Right cardiac atrium (tissue), 5 donors: ENCODE measurements around the gene GPC5. TPM values are rescaled to one million over a fixed set of nuclear protein-coding genes. Genes with fewer than 3 reads are reported as not detected.
A peak's percentile ranks its signal among the peaks of the same experiment; 100 is the strongest.

ENCODE experiments used
- ATAC-seq, 2 donors: fragments of 200-7000 bp; cut with Tn5 transposase; one replicate each; pipeline versions ENCODE4 v1.8.0 to v1.9.1; 2020; ENCODE audit warnings: moderate library complexity in 2 of 2, mild to moderate bottlenecking in 1 of 2
- DNase-seq, 3 donors: peaks; one replicate each; pipeline ENCODE4 v3.0.0-alpha.2; 2020
- H3K27ac ChIP-seq: one replicate; pipeline ENCODE4 v1.5.1; 2013; ENCODE audit warnings: mild to moderate bottlenecking, low read length, control low read depth, moderate library complexity
- H3K27me3 ChIP-seq: one replicate; pipeline ENCODE4 v1.6.1; 2013; ENCODE audit not compliant: control insufficient read depth, insufficient read depth
- H3K4me1 ChIP-seq: one replicate; pipeline ENCODE4 v1.6.1; 2013; ENCODE audit warnings: low read length; ENCODE audit not compliant: control insufficient read depth, insufficient read depth
- H3K4me3 ChIP-seq: one replicate; pipeline ENCODE4 v1.5.1; 2013; ENCODE audit warnings: low read length, control low read depth
- H3K9me3 ChIP-seq: one replicate; pipeline ENCODE4 v1.6.1; 2013; ENCODE audit warnings: low read length; ENCODE audit not compliant: control insufficient read depth
- WGBS: extraction: QIAGEN DNeasy Blood & Tissue Kit; methylation state at CpG from one replicate; pipeline ENCODE4 v1.1.7; 2013; 5-methylcytosine and 5-hydroxymethylcytosine counted together
- intact Hi-C, 4 donors: fragments of 100-400 bp; cut with DNase I; formaldehyde crosslinking; loops; one replicate each; pipeline versions ENCODE4 v1.11.0 to v1.14.0; 2022 to 2023
- polyA plus RNA-seq: library from polyadenylated mRNA; stranded (reverse); fragments of 200-250 nt; gene quantifications from one replicate; pipeline ENCODE4 v1.2.3, GENCODE V29; 2013
- total RNA-seq, 4 donors: library from RNA; stranded (reverse); fragmentation: NEBNext Ultra II Directional; extraction: Animal tissue kit (Norgen Biotek cat#: 25700); gene quantifications; one replicate each; pipeline ENCODE4 v1.2.1, GENCODE V29; 2021
- donor health status: healthy with polysubstance abuse.
- donor health status: DM: no; HTN: yes; CAD: no.
- donor health status: DM: no; HTN: no; CAD: no.
- donor health status: DM: no; HTN: yes; CAD: no; lungs with severe emphysema.
- donor health status: DM: yes; HTN: yes; CAD: no.

Gene GPC5
- total and polyA plus RNA-seq, 5 donors = 0.99 to 4.3 (median 2.6) TPM

DNA sequence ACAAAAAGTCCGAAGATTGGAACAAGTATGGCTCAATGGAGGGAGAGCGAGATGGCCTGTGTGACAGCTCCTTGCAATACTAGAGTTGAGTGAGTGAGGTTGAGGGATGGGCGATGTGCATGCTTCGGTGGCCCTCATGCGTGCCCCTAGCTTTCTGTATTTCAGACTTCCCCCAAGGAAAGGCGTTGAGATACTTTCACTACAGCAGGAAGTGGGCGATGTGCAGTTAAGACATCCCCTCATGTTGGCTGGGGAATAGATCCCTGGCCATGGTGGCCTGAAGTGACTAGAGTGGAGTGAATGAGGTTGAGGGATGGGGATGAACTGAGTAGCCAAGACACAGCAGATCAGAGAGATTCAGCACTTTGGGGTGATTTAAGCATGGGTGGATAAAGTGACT is 1194.3 kb downstream of the GPC5 start:
- no peak overlapping the region for H3K27ac ChIP-seq
- WGBS = 83% methylated on average over 7 of the region's 7 CpGs
- no peaks in the 10 kb centered on the region for H3K9me3 ChIP-seq
- no peak for DNase-seq
- H3K4me3 ChIP-seq = no peak overlapping the region
- H3K4me1 ChIP-seq = no peaks in the 10 kb centered on the region
- H3K27me3 ChIP-seq = no peaks in the 10 kb centered on the region
- intact Hi-C loops = no loop called here
- no peak for ATAC-seq

DNA sequence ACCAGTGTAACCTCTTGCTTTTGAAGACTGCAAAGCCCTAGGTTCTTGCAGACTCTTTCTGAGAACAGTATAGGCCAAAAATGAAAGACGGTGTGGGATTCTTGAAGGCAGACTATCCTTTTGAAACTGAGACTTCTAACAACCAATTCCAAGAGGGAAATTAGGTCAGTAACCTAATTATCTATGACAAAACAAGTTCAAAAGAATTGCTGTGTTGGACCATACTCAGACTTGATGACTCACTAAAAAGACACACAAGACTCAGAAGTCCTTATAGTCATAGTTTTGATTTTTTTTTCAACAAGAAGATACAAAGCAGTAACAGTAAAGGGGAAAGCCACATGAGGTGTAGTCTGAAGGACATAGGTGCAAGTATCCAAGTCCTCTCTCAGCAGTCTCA is 1204.1 kb downstream of the GPC5 start:
- WGBS = 66% methylated on average over 1 of the region's 1 CpG
- intact Hi-C loops = no loop called here

DNA sequence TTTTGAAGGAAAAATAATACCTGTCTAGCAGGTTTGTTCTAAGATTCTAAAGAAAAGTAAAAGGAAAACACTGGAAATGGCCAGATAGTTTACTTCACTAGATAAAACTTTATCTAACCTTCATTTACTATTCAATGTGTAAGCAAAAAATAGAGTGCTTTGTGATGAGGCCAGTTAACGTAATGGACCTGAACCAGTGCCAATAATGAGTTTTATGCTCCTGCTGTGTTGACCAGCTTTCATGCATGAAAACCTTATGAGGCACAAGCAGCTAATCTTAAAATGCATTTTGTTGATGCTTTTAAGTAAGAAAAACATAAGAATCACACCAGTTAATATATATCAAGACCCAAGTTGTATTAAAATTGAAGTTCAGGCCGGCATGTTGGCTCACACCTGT is 1211.0 kb downstream of the GPC5 start:
- 68% methylated on average over 2 of the region's 2 CpGs for WGBS
- no peak for DNase-seq

More for the DNA sequence above, 1204.1 kb downstream of the GPC5 start:
- Histone ChIP-seq H3K4me3 (no peak overlapping the region), H3K4me1 (no peaks in the 10 kb centered on the region), H3K27ac (no peak overlapping the region), H3K27me3 (no peaks in the 10 kb centered on the region), H3K9me3 (no peaks in the 10 kb centered on the region)
- ATAC-seq (no peak), DNase-seq (no peak)

GRCh38 chr13:92612892-92613291 is 1214.5 kb downstream of the GPC5 start:
- 95% methylated on average over 3 of the region's 3 CpGs for WGBS
- Histone ChIP-seq H3K4me1 (no peaks in the 10 kb centered on the region), H3K27me3 (no peaks in the 10 kb centered on the region), H3K27ac (no peak overlapping the region), H3K9me3 (no peaks in the 10 kb centered on the region), H3K4me3 (no peak overlapping the region)
- intact Hi-C loops = no loop called here
- no peak for ATAC-seq
- DNase-seq = no peak

More for the DNA sequence above, 1211.0 kb downstream of the GPC5 start:
- H3K4me1 ChIP-seq = no peaks in the 10 kb centered on the region
- H3K27me3 ChIP-seq = no peaks in the 10 kb centered on the region
- H3K4me3 ChIP-seq = no peak overlapping the region
- H3K27ac ChIP-seq = no peak overlapping the region
- ATAC-seq = no peak
- no peaks in the 10 kb centered on the region for H3K9me3 ChIP-seq
- intact Hi-C loops = no loop called here

DNA sequence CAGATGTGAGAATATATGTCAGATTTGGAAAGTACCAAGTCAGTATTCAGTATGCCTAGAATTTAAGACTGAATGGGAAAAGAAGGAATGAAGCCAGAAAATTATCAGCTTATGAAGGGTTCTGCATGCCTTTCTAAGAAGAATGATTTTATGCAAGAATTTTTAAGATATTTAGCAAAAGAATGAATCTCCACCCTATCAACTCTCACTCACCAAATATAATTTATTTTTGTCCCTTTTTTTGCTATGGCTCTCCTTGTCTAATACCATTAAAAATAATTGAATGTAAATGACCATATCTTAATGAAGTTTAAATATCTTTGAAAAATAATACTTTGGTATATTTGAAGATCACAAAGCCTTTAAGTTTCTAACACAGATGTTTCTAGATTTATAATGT is 1215.5 kb downstream of the GPC5 start:
- DNase-seq (no peak), ATAC-seq (no peak)
- intact Hi-C loops = no loop called here
- Histone ChIP-seq H3K27me3 (no peaks in the 10 kb centered on the region), H3K4me1 (no peaks in the 10 kb centered on the region), H3K9me3 (no peaks in the 10 kb centered on the region), H3K4me3 (no peak overlapping the region), H3K27ac (no peak overlapping the region)

GRCh38 chr13:92621985-92622384 is 1223.6 kb downstream of the GPC5 start:
- Histone ChIP-seq H3K4me1 (no peaks in the 10 kb centered on the region), H3K27ac (no peak overlapping the region), H3K4me3 (no peak overlapping the region), H3K27me3 (no peaks in the 10 kb centered on the region), H3K9me3 (no peaks in the 10 kb centered on the region)
- DNase-seq (no peak), ATAC-seq (no peak)
- 82% methylated on average over 5 of the region's 5 CpGs for WGBS
- intact Hi-C loops = no loop called here

GRCh38 chr13:92622905-92623304 is 1224.5 kb downstream of the GPC5 start:
- DNase-seq = no peak
- no peaks in the 10 kb centered on the region for H3K27me3 ChIP-seq
- no peak overlapping the region for H3K4me3 ChIP-seq
- no peak overlapping the region for H3K27ac ChIP-seq
- no peaks in the 10 kb centered on the region for H3K4me1 ChIP-seq
- 75% methylated on average over 3 of the region's 3 CpGs for WGBS
- intact Hi-C loops = no loop called here
- no peaks in the 10 kb centered on the region for H3K9me3 ChIP-seq
- ATAC-seq = no peak

DNA sequence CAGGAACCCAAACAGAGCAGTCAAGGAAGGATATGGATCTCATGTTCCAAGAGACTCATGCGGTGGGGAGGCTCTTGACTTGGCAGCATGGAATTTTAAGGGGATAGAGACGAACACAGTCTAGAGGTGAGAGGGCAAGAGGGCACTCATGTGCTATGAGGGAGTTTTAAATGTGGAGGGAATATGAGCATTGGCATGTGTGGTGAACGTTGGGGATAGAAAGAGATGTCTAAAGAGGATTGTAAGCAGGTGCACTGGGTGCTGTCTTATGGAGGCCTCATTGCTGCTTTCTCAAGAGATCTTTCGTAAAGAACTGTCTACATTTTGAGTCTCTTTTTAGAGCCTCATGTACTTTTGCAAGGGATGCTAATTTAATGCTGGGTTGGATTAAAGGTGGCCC is 1227.9 kb downstream of the GPC5 start:
- Histone ChIP-seq H3K4me1 (no peaks in the 10 kb centered on the region), H3K27ac (no peak overlapping the region), H3K4me3 (no peak overlapping the region), H3K27me3 (no peaks in the 10 kb centered on the region), H3K9me3 (no peaks in the 10 kb centered on the region)
- WGBS = 76% methylated on average over 4 of the region's 4 CpGs
- ATAC-seq = no peak
- intact Hi-C loops = no loop called here
- no peak for DNase-seq

DNA sequence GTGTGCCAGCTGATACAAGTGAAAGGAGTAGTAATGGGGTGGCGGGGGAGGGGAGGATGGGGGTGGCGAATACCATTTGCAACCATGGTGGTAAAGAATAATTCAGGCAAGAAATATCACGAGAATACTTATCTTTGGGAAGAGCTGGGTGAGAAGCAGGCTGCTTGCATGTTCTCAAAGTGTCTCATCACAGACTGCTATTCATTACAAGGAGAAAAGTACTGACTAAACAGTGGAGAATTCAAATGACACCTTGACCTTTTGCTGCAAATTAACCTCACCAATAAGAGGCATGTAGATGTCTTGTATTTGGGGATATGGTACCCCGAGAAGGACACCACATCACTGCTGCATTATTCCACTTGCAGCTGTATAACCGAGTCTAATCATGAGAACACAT is 1242.5 kb downstream of the GPC5 start:
- H3K4me1 ChIP-seq = no peaks in the 10 kb centered on the region
- no peaks in the 10 kb centered on the region for H3K9me3 ChIP-seq
- ATAC-seq (no peak), DNase-seq (no peak)
- H3K27ac ChIP-seq = no peak overlapping the region
- intact Hi-C loops = no loop called here
- no peaks in the 10 kb centered on the region for H3K27me3 ChIP-seq
- H3K4me3 ChIP-seq = no peak overlapping the region
- 68% methylated on average over 5 of the region's 5 CpGs for WGBS

DNA sequence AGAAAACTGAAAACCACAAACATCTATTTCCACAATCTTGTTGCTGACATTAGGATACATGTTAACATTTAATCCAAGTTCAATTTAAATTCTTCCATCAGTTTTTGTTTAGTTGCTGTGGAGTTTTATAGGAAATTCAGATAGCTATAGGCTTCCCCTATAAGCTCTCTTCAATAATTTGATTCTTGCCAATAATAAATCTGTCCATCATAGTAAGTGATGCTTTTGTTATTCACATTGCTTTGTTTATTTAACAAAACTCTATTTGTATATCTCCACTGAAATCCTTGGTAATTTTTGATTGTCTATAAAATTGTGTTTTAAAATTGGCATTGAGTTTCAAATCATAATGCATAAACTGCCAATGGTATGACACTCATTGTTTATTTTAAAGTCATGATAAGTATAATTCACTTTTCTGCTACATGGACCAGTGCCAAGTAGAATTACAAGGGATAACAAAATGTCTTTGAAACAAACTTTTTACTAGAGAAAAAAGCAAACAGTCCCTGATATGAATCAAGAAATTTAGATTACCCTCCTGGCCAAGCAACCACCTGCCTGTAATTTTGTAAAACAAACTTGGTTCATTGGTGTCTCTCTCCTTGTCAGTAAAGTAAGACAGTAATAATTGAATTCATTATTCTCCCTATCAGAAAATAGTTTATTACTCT is 1250.9 kb downstream of the GPC5 start:
- H3K4me1 ChIP-seq = no peaks in the 10 kb centered on the region
- H3K9me3 ChIP-seq = no peaks in the 10 kb centered on the region
- intact Hi-C loops = no loop called here
- no peak overlapping the region for H3K4me3 ChIP-seq
- no peaks in the 10 kb centered on the region for H3K27me3 ChIP-seq
- no peak overlapping the region for H3K27ac ChIP-seq
- DNase-seq = no peak
- ATAC-seq = no peak

GRCh38 chr13:92656103-92656502 is 1257.7 kb downstream of the GPC5 start:
- no peak for DNase-seq
- intact Hi-C loops = no loop called here
- ATAC-seq = no peak
- no peaks in the 10 kb centered on the region for H3K9me3 ChIP-seq
- H3K4me3 ChIP-seq = no peak overlapping the region
- WGBS = 92% methylated on average over 1 of the region's 1 CpG
- H3K27ac ChIP-seq = no peak overlapping the region
- H3K4me1 ChIP-seq = no peaks in the 10 kb centered on the region
- no peaks in the 10 kb centered on the region for H3K27me3 ChIP-seq

GRCh38 chr13:92656648-92657047 is 1258.2 kb downstream of the GPC5 start:
- DNase-seq (peak in 1 of 3 donors; percentile 16), ATAC-seq (no peak)
- 84% methylated on average over 7 of the region's 7 CpGs for WGBS
- Histone ChIP-seq H3K9me3 (no peaks in the 10 kb centered on the region), H3K4me1 (no peaks in the 10 kb centered on the region), H3K4me3 (no peak overlapping the region), H3K27me3 (no peaks in the 10 kb centered on the region), H3K27ac (no peak overlapping the region)
- intact Hi-C loops = no loop called here
